Immature natural killer cell (primary cell): Measurements from ENCODE around the gene ATF7IP2. TPM values are rescaled to one million over a fixed set of nuclear protein-coding genes. Genes with fewer than 3 reads are reported as not detected.
"Not testable (repeated sequence)": the region's sequence is repeated elsewhere in the genome, so short reads cannot be mapped to it uniquely, and the experiment has no call there.

Experiments used
- DNase-seq, 3 donors: peaks; one replicate each; pipeline ENCODE4 v3.0.0; 2022; ENCODE audit warnings: mixed read lengths in 1 of 3
- H3K27ac Mint-ChIP-seq, 6 donors: one replicate each; pipeline ENCODE4 v1.8.0; 2020; ENCODE audit warnings: mixed read lengths in 6 of 6, mild to moderate bottlenecking in 5 of 6, inconsistent platforms in 4 of 6, moderate library complexity in 3 of 6
- H3K27me3 Mint-ChIP-seq, 3 donors: one replicate each; pipeline ENCODE4 v1.8.0; 2020 to 2021; ENCODE audit warnings: low read depth in 3 of 3, mild to moderate bottlenecking in 3 of 3, mixed read lengths in 3 of 3, moderate library complexity in 3 of 3, inconsistent platforms in 1 of 3
- H3K36me3 Mint-ChIP-seq, 3 donors: one replicate each; pipeline ENCODE4 v1.8.0; 2020; ENCODE audit warnings: mixed read lengths in 3 of 3, inconsistent platforms in 2 of 3, mild to moderate bottlenecking in 2 of 3
- H3K4me1 Mint-ChIP-seq, 2 donors: one replicate each; pipeline ENCODE4 v1.8.0; 2020; ENCODE audit warnings: inconsistent platforms in 2 of 2, mild to moderate bottlenecking in 2 of 2, mixed read lengths in 2 of 2, moderate library complexity in 1 of 2
- H3K4me3 Mint-ChIP-seq, 5 donors: one replicate each; pipeline ENCODE4 v1.8.0; 2020; ENCODE audit warnings: mild to moderate bottlenecking in 5 of 5, mixed read lengths in 5 of 5, inconsistent platforms in 3 of 5, moderate library complexity in 3 of 5
- H3K9me3 Mint-ChIP-seq, 6 donors: one replicate each; pipeline ENCODE4 v1.8.0; 2020; ENCODE audit warnings: mild to moderate bottlenecking in 6 of 6, mixed read lengths in 6 of 6, inconsistent platforms in 4 of 6, moderate library complexity in 3 of 6
- polyA plus RNA-seq, 3 donors: library from polyadenylated mRNA; unstranded; fragments of 300-500 nt; fragmentation: Illumina TruSeq; gene quantifications; one replicate each; pipeline ENCODE4 v1.2.3, GENCODE V29; 2021

Gene ATF7IP2, protein sequence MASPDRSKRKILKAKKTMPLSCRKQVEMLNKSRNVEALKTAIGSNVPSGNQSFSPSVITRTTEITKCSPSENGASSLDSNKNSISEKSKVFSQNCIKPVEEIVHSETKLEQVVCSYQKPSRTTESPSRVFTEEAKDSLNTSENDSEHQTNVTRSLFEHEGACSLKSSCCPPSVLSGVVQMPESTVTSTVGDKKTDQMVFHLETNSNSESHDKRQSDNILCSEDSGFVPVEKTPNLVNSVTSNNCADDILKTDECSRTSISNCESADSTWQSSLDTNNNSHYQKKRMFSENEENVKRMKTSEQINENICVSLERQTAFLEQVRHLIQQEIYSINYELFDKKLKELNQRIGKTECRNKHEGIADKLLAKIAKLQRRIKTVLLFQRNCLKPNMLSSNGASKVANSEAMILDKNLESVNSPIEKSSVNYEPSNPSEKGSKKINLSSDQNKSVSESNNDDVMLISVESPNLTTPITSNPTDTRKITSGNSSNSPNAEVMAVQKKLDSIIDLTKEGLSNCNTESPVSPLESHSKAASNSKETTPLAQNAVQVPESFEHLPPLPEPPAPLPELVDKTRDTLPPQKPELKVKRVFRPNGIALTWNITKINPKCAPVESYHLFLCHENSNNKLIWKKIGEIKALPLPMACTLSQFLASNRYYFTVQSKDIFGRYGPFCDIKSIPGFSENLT
- polyA plus RNA-seq, result 100 to 1,000 TPM in 1 of 3 donors, 10 to 100 TPM in 2; 34.5 to 118 (median 39.1) TPM

DNA sequence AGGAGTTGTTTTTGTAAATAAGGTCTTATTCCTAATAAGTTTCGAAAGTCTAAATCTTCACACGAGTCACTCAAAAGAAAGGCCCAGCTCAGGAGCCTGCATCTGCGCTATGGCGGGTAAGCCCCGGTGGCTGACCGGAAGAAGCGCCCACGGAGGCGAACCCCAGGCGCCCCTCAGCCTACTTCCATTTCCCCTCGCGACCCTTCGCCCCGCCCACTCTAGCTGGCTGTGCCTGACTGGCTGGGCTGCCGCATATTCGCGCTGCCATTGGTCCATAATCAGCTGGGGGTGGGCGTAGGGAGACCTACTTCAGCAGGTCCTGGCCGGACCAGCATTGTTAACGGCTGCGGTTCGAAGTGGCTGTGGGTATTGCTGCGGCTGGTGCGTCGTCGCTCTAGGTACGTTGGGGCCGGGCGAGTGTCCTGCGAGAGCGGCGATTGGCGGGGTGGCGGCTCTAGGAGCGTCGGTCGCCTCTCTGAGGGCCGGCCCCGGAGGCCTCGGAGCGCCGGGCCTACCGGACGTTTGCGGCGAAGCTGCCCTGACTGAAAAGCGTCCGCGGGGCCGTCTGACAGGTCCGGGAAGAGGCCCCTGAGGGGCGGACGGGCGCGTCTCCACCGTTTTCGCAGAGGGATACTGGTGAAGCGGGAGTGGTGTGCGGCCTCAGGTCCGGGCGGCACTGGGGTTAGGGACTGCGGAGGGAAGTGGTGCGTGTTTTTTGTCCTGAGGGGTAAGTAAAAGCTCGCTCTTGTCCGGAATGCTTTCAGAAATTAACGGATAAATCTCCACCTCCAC, at the start of gene ATF7IP2:
ATF7IP2 (plus strand) TSS at position 337 of the 792 bp plus-strand sequence. CDS start 44,560 bp downstream, outside the sequence.
- Mint-ChIP-seq H3K9me3 (peaks cover 0 to 4% (median 0%) of the 10 kb centered on the region in 6 donors), H3K27ac (peak within 1 kb of the TSS; percentile 87 to 97 (median 93)), H3K36me3 (peaks cover 0 to 11% (median 4%) of the 10 kb centered on the region in 3 donors), H3K4me1 (peaks cover 39 to 52% of the 10 kb centered on the region in 2 donors), H3K27me3 (peaks cover 6 to 9% (median 8%) of the 10 kb centered on the region in 3 donors), H3K4me3 (peak within 1 kb of the TSS; percentile 91 to 98 (median 96))
- peak; percentile 85 to 86 (median 86) for DNase-seq

DNA sequence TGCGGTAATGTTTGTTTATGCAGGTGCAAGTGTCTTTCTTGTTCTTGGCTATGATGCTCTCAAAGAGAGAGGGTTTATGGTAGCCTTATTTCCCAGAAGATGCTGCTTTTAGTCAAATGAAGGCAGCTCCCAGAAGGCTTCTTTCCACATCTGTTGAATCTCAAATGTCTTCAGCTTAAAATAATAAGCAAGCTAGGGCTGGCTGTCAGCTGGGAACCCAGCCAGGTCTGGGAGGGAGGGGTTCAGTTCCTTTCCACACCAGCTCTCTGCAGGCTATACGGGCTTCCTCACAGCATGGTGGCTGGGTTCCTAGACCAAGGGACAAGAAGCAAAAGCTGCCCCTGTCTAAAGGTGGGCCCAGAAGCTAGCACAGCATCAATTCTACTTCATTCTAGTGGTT, 47.4 kb upstream of the ATF7IP2 start:
- peaks cover 16 to 17% of the 10 kb centered on the region in 2 donors for H3K4me1 Mint-ChIP-seq
- peaks cover 2 to 5% (median 3%) of the 10 kb centered on the region in 3 donors for H3K27me3 Mint-ChIP-seq
- DNase-seq, result no peak

DNA sequence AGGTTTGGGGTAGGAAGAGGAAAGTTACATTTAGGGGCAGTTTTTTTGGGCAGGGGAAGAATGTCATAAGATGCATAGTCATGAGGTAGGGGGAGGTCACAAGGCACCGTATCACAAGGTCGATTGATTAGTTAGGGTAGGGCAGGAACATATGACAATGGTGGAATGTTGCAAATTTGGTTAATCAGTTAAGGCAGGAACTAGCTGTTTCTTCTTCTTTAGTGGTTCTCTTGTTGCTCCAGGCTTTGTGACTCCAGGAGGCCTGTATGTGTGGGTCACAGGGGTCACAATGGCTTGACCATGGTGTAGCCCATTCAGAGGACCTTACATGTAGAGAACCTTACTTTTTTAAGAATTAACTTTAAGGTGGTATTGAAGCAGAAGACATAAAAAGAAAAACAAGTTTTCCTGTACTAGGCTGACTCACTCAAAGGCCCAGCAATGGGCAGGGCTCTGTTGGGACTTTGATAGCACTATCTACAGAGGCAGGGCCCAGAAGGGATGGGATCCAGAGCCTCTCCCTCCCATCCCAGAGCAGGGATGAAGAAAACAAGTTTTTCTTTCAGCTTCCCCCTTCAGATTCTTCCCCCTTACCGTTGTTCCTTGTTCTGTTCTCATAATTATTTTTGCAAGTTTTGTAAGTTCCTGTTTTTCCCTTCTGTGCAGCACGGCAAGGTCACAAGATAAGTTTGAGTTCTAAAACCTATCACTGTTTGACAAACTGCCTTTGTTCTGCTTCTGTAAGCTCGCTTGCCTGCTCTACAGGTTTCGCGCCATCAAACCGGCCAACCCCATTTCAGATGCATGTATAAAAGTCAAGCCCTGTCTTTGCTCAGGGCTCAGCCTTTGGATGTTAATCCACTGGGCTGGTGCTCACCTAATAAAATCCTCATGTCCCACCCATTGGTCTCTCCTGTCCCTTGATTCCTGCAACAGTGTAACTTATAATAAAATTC, 45.8 kb upstream of the ATF7IP2 start:
- peaks cover 15 to 39% (median 28%) of the 10 kb centered on the region in 6 donors for H3K9me3 Mint-ChIP-seq
- H3K27me3 Mint-ChIP-seq, result peaks cover 0 to 5% (median 5%) of the 10 kb centered on the region in 3 donors
- peaks cover 5 to 9% (median 9%) of the 10 kb centered on the region in 3 donors for H3K36me3 Mint-ChIP-seq
- DNase-seq, result no peak
- H3K4me3 Mint-ChIP-seq, result no peak overlapping the region
- H3K27ac Mint-ChIP-seq, result no peak overlapping the region
- H3K4me1 Mint-ChIP-seq, result peaks cover under 1 to 1% of the 10 kb centered on the region in 2 donors

More for the DNA sequence above, 47.4 kb upstream of the ATF7IP2 start:
- no peak overlapping the region for H3K4me3 Mint-ChIP-seq
- H3K27ac Mint-ChIP-seq, result no peak overlapping the region
- H3K36me3 Mint-ChIP-seq, result peaks cover 2 to 9% (median 9%) of the 10 kb centered on the region in 3 donors
- H3K9me3 Mint-ChIP-seq, result peaks cover 15 to 33% (median 25%) of the 10 kb centered on the region in 6 donors

DNA sequence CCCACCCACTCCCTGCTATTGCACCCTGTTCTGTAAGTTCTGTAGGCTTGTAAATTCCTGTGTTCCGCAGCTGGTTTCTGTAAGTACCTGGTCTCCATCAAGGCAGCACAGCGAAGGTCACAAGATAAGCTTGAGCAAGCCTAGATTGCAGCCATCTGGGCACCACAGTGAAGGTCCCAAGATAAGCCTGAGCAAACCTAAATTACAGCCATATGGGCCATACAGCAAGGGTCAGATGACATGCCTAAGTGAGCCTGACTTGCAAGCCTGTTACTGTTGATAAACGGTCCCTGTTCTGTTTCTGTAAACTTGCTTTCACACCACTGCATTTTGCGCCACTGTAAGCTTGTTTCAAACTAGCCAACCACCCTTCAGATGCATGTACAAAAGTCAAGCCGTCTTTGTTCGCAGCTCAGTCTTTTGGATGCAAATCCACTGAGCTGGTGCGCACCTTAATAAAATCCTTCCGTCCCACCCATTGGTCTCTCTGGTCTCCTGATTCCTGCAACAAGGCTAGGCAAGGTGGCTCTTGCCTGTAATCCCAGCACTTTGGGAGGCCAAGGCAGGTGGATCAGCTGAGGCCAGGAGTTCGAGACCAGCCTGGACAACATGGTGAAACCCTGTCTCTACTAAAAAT, 42.6 kb upstream of the ATF7IP2 start:
- Mint-ChIP-seq H3K27ac (no peak overlapping the region), H3K4me3 (no peak overlapping the region), H3K9me3 (peaks cover 15 to 39% (median 28%) of the 10 kb centered on the region in 6 donors), H3K4me1 (no peaks in the 10 kb centered on the region), H3K27me3 (peaks cover 0 to 5% (median 5%) of the 10 kb centered on the region in 3 donors), H3K36me3 (peaks cover 5 to 9% (median 9%) of the 10 kb centered on the region in 3 donors)
- DNase-seq, result no peak

DNA sequence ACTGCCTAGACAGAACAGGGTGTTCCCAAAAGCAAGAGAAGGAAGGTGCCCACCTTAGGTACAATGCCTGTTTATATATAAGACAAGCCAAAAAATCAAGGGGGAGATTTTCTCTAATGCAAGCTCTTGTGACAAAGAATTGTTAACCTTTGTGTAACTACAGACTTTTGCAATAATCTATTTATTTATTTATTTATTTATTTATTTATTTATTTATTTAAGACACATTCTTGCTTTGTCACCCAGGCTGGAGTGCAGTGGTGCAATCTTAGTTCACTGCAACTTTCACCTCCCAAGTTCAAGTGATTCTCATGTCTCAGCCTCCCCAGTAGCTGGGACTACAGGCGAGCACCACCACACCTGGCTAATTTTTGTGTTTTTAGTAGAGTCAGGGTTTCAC, 41.2 kb upstream of the ATF7IP2 start:
- H3K4me1 Mint-ChIP-seq, H3K36me3 Mint-ChIP-seq, H3K27ac Mint-ChIP-seq, H3K4me3 Mint-ChIP-seq, H3K27me3 Mint-ChIP-seq, DNase-seq: not testable (repeated sequence)
- peaks cover 11 to 32% (median 24%) of the 10 kb centered on the region in 6 donors for H3K9me3 Mint-ChIP-seq

DNA sequence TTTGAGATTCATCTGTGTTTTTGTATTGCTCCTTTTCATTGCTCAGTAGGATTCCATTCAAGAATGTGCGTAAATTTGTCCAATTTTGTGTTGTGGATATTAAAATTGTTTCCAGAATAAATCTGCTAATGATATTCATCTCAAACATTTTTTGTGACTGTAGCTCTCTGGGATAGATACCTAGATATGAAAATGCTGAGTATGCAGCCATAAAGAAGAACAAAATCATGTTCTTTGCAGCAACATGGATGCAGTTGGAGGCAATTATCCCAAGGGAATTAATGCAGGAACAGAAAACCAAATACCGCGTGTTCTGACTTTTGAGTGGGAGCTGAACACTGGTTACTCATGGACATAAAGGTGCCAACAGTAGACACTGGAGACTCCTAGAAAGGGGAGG, 40.2 kb upstream of the ATF7IP2 start:
- no peak overlapping the region for H3K27ac Mint-ChIP-seq
- peaks cover 4 to 5% (median 5%) of the 10 kb centered on the region in 3 donors for H3K36me3 Mint-ChIP-seq
- H3K4me1 Mint-ChIP-seq, result no peaks in the 10 kb centered on the region
- peaks cover 0 to 7% (median 5%) of the 10 kb centered on the region in 3 donors for H3K27me3 Mint-ChIP-seq
- no peak for DNase-seq
- no peak overlapping the region for H3K4me3 Mint-ChIP-seq
- H3K9me3 Mint-ChIP-seq, result peaks cover 3 to 25% (median 18%) of the 10 kb centered on the region in 6 donors

DNA sequence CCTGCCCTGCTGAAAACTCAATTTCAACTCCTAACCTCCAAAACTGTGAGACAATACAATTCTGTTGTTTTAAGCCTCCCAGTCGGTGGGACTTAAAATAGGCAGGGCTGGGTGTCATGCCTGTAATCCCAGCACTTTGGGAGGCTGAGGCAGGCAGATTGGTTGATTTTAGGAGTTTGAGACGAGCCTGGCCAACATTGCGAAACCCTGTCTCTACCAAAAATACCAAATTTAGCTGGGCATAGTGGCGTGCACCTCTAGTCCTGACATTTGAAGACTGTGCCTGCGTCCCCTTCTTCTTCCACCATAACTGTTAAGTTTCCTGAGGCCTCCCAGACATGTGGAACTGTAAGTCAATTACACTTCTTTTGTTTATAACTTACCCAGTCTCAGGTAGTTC, 36.0 kb upstream of the ATF7IP2 start:
- H3K27ac Mint-ChIP-seq, result no peak overlapping the region
- no peaks in the 10 kb centered on the region for H3K4me1 Mint-ChIP-seq
- no peak for DNase-seq
- H3K9me3 Mint-ChIP-seq, result no peaks in the 10 kb centered on the region
- H3K36me3 Mint-ChIP-seq, result no peaks in the 10 kb centered on the region
- no peak overlapping the region for H3K4me3 Mint-ChIP-seq
- peaks cover 0 to 5% (median 0%) of the 10 kb centered on the region in 3 donors for H3K27me3 Mint-ChIP-seq

DNA sequence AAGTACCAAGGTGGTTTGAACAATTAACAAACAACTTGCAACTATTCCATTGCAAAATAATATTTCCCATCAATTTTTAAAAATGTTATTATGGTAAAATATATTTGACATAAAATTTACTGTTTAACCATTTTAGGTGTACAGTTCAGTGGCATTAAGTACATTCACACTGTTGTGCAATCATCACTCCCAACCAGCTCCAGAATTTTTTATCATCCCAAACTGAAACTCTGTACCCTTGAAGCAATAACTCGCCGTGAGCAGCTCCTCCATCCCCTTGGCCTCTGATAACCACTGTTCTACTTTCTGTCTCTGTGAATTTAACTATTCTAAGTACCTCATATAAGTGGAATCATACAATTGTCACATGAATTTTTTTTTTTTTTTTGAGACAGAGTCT, 33.6 kb upstream of the ATF7IP2 start:
- H3K4me1 Mint-ChIP-seq, result no peaks in the 10 kb centered on the region

DNA sequence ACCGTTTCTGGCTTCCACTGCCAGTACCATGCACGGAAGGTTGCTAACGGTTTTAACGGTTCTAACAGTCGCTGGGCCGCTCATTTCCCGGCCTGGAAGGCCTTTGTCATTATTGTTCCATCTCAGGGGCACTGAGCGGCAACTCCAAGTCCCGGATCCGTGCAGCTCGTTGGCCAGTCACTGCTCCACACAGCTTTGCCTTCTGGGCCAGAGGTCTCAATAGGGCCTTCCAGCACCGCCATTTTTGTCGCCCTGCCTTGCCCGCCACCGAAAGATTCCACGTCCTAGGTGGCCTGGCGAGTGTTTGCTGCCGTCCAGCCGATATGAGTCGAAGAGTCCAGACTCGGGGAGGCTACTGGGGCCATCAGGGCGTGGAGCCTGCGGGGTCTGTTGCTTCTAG, 30.3 kb upstream of the ATF7IP2 start:
- no peaks in the 10 kb centered on the region for H3K36me3 Mint-ChIP-seq
- peaks cover 0 to 9% (median 0%) of the 10 kb centered on the region in 3 donors for H3K27me3 Mint-ChIP-seq
- no peaks in the 10 kb centered on the region for H3K4me1 Mint-ChIP-seq
- H3K9me3 Mint-ChIP-seq, result no peaks in the 10 kb centered on the region
- no peak overlapping the region for H3K27ac Mint-ChIP-seq
- no peak for DNase-seq
- no peak overlapping the region for H3K4me3 Mint-ChIP-seq

More for the DNA sequence above, 33.6 kb upstream of the ATF7IP2 start:
- Mint-ChIP-seq H3K4me3 (no peak overlapping the region), H3K9me3 (no peaks in the 10 kb centered on the region), H3K27ac (no peak overlapping the region), H3K36me3 (no peaks in the 10 kb centered on the region), H3K27me3 (peaks cover 0 to 5% (median 0%) of the 10 kb centered on the region in 3 donors)
- no peak for DNase-seq

DNA sequence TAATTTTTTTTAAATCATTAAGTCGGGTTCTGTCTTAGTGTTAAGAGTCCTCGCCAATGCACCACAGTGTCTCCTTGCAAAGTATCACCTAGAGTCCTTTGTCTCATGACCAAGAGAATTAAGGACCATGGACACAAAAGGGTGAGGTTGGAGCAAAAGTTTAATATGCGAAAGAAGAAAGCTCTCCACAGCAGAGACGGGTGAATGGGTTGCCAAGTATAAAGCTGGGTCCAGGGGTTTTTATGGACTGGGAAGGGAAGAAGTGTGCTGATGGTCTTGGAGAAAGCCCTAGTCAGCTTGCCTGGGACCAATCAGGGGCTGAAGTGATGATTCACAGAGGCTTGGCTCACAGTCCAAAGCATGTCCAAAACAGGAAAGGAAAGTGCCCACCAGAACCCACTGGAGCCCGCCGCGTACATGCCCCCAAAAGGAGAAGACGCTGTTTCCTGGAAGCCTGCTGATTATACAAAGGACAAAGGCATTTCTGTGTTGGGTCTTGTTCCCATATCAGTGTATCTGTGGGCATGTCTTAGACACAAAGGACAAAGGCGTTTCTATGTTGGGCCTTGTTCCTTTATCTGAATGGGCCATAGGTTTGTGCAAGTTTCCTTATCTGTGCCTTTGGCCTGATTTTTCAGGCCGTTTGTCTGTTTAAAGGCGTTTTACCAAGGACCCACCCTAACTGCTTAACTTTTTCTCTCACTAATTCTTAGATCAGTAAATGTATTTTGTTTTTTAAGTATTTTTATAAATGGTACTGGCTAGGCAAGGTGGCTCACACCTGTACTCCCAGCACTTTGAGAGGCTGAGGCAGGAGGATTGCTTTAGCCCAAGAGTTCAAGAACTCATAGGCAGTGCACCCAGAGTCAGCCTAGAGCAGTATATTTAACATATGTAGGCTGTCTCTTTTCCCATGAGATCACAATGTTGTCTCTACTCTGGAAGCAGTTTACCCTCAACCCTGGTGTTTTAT, 28.7 kb upstream of the ATF7IP2 start:
- no peaks in the 10 kb centered on the region for H3K36me3 Mint-ChIP-seq
- H3K4me3 Mint-ChIP-seq, result no peak overlapping the region
- H3K9me3 Mint-ChIP-seq, result no peaks in the 10 kb centered on the region
- peaks cover 3 to 4% of the 10 kb centered on the region in 2 donors for H3K4me1 Mint-ChIP-seq
- no peak overlapping the region for H3K27ac Mint-ChIP-seq
- peaks cover 3 to 9% (median 3%) of the 10 kb centered on the region in 3 donors for H3K27me3 Mint-ChIP-seq
- no peak for DNase-seq

DNA sequence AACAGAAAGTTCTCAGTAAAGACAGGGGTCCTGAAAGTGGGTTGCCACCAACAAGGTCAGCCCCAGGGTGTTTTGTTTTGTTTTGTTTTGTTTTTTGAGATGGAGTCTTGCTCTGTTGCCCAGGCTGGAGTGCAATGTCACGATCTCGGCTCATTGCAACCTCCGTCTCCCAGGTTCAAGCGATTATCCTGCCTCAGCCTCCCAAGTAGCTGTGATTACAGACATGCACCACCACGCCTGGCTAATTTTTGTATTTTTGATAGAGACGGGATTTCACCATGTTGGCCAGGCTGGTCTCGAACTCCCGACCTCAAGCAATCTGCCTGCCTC, 24.1 kb upstream of the ATF7IP2 start:
- not testable (repeated sequence) for H3K4me3 Mint-ChIP-seq, H3K36me3 Mint-ChIP-seq, H3K27me3 Mint-ChIP-seq, H3K9me3 Mint-ChIP-seq, H3K4me1 Mint-ChIP-seq, DNase-seq
- peak overlapping the region in 2 of 6 donors; percentile 40 to 47 for H3K27ac Mint-ChIP-seq
